LHCN-M2 (cell line): ENCODE results near the gene BRD9. TPM values are rescaled to one million over a fixed set of nuclear protein-coding genes. Genes with fewer than 3 reads are reported as not detected.
"Not testable (repeated sequence)": the region's sequence is repeated elsewhere in the genome, so short reads cannot be mapped to it uniquely, and the experiment has no call there.

ENCODE experiments used
- DNase-seq: peaks from one replicate; pipeline ENCODE4 v3.0.0-alpha.2; 2012; ENCODE audit warnings: low read depth
- polyA plus RNA-seq: library from polyadenylated mRNA; unstranded; fragments of >200 nt; gene quantifications from one replicate; pipeline ENCODE4 v1.2.1, GENCODE V29; 2012; ENCODE audit warnings: missing spikeins
- total RNA-seq: library from RNA; depleted of rRNA; stranded (reverse); fragments of >200 nt; gene quantifications from 2 replicates; pipeline ENCODE4 v1.2.3, GENCODE V29; 2014; rRNA removed

BRD9 gene
- total RNA-seq = 44.7 and 45.8 TPM in 2 replicates
- 30.8 TPM for polyA plus RNA-seq

GRCh38 chr5:892394-893136 is at the start of gene BRD9, which contains the start of gene TRIP13:
BRD9 (minus strand) TSS chr5:892801; CDS start chr5:892657, 144 bp downstream.
TRIP13 (plus strand) TSS chr5:892884; CDS start chr5:892999, 115 bp downstream.
- peak; percentile 66 for DNase-seq

- not testable (repeated sequence) for DNase-seq
These were observed 48.1 kb upstream of the BRD9 start for GRCh38 chr5:940741-941140.

- no peak for DNase-seq
These were observed 46.8 kb upstream of the BRD9 start for GRCh38 chr5:939368-939767.

DNA sequence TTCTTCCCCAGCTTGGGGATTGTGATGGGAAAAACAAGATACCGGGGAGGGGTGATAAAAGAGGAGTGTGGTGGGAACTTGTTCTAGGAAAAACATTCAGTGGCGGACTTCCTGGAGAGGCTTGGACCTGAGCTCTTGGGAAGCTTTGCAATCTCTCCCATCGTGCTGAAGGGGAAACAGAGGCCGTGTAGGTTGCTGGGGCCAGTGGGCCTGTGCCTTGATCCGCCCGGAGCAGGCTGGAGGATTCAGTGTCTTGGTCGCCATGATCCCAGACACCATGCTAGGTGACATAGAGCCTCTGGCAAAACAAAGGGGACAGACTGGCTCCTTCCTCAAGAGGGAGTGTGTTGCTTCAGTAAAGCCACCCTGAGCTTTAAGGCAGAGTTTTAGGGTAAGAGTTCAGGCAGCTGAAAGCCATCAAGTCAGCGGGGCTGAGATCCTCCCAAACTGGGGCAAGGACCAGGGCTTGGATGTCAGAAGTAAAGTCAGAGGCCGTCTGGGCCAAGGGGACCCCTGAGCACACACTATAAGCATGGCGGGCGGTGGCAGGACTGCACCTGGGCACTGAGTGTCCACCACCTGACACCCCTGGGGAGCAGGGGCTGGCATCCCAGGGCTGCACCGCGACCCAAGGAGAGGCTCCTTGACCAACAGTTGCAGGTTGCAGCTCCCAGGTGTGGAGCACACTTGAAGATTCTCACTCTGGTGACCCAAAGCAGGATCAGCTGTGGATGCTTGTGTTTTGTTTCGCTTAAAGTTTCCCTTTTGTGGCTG is 44.7 kb upstream of the BRD9 start:
- no peak for DNase-seq

DNA sequence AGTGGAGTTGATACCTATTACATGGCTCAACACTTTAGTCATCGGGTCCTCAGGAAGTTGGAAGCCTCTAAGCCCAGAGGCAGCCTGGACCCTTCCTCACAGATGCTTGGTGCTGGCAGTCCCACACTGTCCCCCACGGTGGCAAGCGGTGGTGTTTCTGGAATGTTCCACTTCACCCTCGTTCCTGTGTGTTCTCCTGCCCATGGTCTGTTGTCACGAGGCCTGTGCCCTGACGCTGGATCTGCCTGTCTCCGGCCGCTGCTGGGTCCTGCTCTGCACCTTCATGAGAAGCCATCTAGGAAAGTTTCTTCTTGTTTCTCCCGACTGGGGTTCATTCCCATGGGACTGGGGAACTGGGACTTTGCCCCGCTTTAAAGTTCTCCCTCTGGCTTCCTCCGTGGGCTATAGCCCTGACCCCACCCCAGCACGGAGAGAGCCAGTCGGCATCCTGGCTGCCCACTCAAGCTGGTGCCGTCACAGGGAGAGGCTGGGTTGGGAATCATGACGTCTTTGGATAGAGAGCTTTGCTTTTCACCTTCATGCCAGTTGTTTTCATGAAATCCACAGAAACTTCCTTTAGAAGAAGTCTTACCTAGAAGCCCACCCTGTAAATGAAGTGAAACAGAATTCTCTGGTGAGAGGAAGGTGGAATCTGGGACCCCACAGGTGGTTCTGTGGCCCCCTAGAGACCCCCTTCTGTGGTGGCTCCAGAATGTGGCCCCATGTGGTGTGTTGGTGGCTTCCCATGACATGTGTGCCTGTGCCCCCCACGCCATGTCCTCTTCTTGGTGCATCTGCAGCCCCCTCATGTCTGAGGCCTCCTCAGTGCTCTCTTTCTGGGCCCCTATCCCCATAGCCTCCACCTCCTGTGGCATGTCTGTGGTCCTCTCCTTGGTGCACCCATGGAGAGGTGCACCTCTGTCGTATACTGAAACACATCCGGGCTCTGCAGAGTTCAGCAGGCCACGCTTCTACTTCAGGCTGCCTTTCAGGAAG is 43.8 kb upstream of the BRD9 start:
- no peak for DNase-seq

DNA sequence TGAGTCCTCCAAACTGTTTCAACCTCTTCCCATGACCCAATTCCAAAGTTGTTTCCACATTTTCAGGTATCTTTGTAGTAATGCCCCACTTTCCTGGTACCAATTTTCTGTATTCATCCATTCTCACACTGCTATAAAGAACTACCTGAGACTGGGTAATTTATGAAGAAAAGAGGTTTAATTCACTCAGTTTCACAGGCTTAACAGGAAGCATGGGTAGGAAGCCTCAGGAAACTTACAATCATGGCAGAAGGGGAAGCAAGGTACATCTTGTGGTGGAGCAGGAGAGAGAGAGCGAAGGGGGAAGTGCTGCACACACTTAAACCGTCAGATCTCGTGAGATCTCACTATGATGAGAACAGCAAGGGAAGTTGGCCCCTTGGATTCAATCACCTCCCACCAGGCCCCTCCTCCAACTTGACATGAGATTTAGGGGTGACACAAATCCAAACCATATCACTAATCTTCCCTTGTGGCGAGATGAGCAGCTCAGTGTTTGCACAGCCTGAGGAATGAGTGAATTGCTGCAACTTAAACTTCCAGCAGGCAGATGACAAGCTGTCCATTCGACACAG is 43.0 kb upstream of the BRD9 start:
- no peak for DNase-seq

- DNase-seq = not testable (repeated sequence)
These were observed 41.9 kb upstream of the BRD9 start for GRCh38 chr5:934381-934967.

DNA sequence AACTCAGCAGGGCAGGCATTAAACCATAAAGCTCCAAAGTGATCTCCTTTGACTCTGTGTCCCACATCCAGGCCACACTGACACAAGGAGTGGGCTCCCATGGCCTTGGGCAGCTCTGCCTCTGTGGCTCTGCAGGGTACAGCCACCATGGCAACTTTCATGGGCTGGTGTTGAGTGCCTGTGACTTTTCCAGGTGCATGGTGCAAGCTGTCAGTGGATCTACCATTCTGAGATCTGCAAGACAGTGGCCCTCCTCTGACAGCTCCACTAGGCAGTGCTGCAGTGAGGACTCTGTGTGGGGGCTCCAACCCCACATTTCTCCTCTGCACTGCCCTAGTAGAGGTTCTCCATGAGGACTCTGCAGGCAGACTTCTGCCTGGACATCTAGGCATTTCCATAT is 41.4 kb upstream of the BRD9 start:
- not testable (repeated sequence) for DNase-seq

GRCh38 chr5:933251-933861 is 40.8 kb upstream of the BRD9 start:
- no peak for DNase-seq

DNA sequence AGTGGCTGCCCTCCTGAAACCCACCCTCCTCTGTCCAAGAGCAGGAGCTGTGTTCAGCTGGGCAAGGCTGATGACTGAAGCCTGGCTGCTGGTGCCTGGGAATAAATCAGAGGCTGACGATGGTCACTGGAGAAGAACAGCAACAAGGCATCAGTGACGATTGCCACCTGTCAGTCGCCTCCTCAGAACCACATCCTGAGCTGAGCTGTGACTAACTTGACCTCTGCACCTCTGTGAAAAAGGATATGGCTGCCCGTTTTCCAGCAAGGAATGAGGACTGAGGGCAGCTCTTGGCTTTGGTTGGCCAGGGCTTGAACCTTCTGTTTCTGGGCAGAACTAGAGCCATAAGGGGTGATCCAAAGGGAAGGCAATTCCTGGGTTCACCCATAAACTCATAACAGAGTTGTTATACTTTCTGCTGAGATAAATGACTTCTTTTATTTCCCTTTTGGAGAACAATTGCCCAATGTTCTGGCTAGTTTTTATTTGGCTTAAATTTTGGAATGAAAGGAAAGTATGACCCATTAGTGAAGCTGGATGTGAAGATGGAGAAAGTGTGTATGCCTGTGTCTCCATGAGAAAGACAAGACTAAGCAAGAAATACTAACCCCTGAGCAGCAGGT is 40.1 kb upstream of the BRD9 start:
- DNase-seq = peak; percentile 85

GRCh38 chr5:932151-932627 is 39.6 kb upstream of the BRD9 start:
- no peak for DNase-seq

- no peak for DNase-seq
These were observed 39.1 kb upstream of the BRD9 start for GRCh38 chr5:931570-932145.

DNA sequence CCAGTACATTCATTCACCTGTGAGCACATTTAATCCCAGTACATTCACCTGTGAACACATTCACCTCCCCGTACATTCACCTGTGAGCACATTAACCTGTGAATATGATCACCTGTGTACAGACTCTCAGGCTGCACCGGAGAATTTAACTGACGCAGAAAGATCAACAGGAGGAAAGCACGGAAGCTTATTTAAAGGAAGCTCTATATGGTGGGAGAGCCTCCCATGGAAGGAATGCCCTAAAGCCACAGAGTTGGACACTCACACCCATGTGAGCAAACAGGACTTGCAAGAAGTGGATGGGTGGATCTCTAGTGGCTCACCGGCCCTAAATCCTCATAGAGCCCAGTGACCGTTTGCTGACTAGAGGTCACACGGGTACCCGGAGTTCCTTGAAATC is 38.3 kb upstream of the BRD9 start:
- no peak for DNase-seq

DNA sequence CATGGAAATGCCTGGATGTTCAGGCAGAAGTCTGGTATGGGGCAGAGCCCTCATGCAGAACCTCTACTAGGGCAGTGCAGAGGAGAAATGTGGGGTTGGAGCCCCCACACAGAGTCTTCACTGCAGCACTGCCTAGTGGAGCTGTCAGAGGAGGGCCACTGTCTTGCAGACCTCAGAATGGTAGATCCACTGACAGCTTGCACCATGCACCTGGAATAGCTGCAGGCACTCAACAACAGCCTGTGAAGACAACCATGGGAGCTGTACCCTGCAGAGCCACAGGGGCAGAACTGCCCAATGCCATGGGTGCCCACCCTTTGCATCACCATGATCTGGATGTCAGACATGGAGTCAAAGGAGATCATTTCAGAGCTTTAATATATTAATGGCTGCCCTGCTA is 37.0 kb upstream of the BRD9 start:
- DNase-seq = no peak

GRCh38 chr5:929182-929581 is 36.6 kb upstream of the BRD9 start:
- not testable (repeated sequence) for DNase-seq

GRCh38 chr5:927172-928015 is 34.8 kb upstream of the BRD9 start:
- DNase-seq = no peak

- no peak for DNase-seq
These were observed 34.0 kb upstream of the BRD9 start for GRCh38 chr5:926417-927171.
